Lower leg skin (tissue), 3 donors: ENCODE data around the gene PDZK1.
"Not testable (repeated sequence)": the region's sequence is repeated elsewhere in the genome, so short reads cannot be mapped to it uniquely, and the experiment has no call there.

Source experiments
- CTCF ChIP-seq, 3 donors: fragments of 450-650 bp; IDR thresholded peaks; one replicate each; pipeline ENCODE4 v1.5.1; 2016; ENCODE audit warnings: antibody characterized with exemption in 3 of 3, mild to moderate bottlenecking in 3 of 3, moderate library complexity in 2 of 3
- POLR2A ChIP-seq, 2 donors: fragments of 450-650 bp; IDR thresholded peaks; one replicate each; pipeline ENCODE4 v1.6.1; 2016 to 2017; ENCODE audit warnings: antibody characterized with exemption in 2 of 2, mild to moderate bottlenecking in 1 of 2, moderate library complexity in 1 of 2

- TF ChIP-seq CTCF, POLR2A (IDR thresholded peaks at IDR 0.05): not testable (repeated sequence)
Measured at GRCh38 chr1:145670995-145671745, 36.0 kb downstream of the PDZK1 start.
